Measurements from ENCODE around the gene EXT2. TPM values are rescaled to one million over a fixed set of nuclear protein-coding genes. Genes with fewer than 3 reads are reported as not detected.

EXT2 gene
- total and polyA plus RNA-seq, 2 of the 13 experiments (the other 11 are each of a cell fraction or from before 2014, with no cell fraction given), result 61.5 to 68.7 TPM

DNA sequence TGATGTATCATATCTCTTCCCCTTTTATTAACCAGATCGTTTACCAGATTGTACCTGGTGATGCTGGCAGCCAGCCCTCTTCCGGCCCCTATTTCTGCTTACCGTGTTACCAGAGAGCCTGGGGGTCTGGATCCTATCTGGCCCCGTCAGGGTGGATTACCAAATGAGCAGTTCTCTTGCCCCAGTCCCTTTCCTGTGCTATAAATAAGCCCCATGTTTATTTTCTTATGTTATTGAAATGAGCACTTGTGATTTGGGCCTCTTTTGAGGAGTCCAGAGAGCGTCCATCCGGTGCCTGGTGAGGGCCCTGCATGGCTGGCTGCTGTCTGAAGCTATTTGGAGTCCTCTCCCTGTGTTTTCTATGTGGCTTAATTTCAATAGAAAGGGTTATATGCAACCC, 154.9 kb downstream of the EXT2 start:
- Histone ChIP-seq H3K36me3 (replicated peaks in 1 of 2; ENCODE audit: control insufficient read depth in 1 of 2, insufficient read depth in 2 of 2, low read length in 2 of 2) (no peaks in the 10 kb centered on the region), H4K20me1 (ENCODE audit: insufficient read depth, low read length) (no peaks in the 10 kb centered on the region), H3K4me2 (ENCODE audit: low read depth, low read length) (no peak overlapping the region), H3K27ac (ENCODE audit: extremely low read length, insufficient read depth, low read length) (no peak overlapping the region), H3K9ac (ENCODE audit: insufficient read depth, low read depth, low read length) (no peak overlapping the region), H3K79me2 (ENCODE audit: insufficient read depth, low read length) (no peaks in the 10 kb centered on the region), H3K4me3 (replicated peaks in 1 of 3; ENCODE audit: insufficient read depth in 1 of 3, low read depth in 2 of 3, low read length in 3 of 3) (no peak overlapping the region), H3K27me3 (ENCODE audit: control insufficient read depth in 1 of 2, insufficient read depth in 2 of 2, low read length in 2 of 2) (no peaks in the 10 kb centered on the region), H3K9me3 (ENCODE audit: low read length) (no peaks in the 10 kb centered on the region), H2AFZ (ENCODE audit: low read length) (no peak overlapping the region), H3K4me1 (ENCODE audit: insufficient read depth, low read length) (peaks cover 2% of the 10 kb centered on the region; the same call in 1 of the 2 replicates)
- ATAC-seq (no peak), DNase-seq (ENCODE audit: low spot score) (no peak), FAIRE-seq (no peak)
- in situ Hi-C loops (cut with HindIII; ENCODE audit: extremely low pct_ligation_motif_present, low pct_unique_long_range_greater_than_20kb), result no loop called here
- ChIA-PET POLR2A (no interaction called here), CTCF (ENCODE audit: low intra/inter-chr PET ratio, low total read pairs) (no interaction called here)
- intact Hi-C loops (cut with micrococcal nuclease; ENCODE audit: unreplicated experiment), result no loop called here
- WGBS (ENCODE audit: low lambda C conversion rate), result 93% methylated on average over 6 of the region's 6 CpGs
- BruUV-seq (replicated peaks), result no TSS peak
- TF ChIP-seq HMG20A (CRISPR knock-in tag; IDR thresholded peaks at IDR 0.05; ENCODE audit: borderline replicate concordance), result no peak
- no peak for TF ChIP-seq DPF2 (CRISPR knock-in tag; IDR thresholded peaks at IDR 0.05; ENCODE audit: borderline replicate concordance, low read depth)
- TF ChIP-seq PLRG1 (conservative IDR thresholded peaks at IDR 0.05), result no peak
- TF ChIP-seq, protein P1, sequence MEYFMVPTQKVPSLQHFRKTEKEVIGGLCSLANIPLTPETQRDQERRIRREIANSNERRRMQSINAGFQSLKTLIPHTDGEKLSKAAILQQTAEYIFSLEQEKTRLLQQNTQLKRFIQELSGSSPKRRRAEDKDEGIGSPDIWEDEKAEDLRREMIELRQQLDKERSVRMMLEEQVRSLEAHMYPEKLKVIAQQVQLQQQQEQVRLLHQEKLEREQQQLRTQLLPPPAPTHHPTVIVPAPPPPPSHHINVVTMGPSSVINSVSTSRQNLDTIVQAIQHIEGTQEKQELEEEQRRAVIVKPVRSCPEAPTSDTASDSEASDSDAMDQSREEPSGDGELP (IDR thresholded peaks at IDR 0.05; ENCODE audit: borderline replicate concordance, low read depth), result no peak
- TF ChIP-seq, protein P2, sequence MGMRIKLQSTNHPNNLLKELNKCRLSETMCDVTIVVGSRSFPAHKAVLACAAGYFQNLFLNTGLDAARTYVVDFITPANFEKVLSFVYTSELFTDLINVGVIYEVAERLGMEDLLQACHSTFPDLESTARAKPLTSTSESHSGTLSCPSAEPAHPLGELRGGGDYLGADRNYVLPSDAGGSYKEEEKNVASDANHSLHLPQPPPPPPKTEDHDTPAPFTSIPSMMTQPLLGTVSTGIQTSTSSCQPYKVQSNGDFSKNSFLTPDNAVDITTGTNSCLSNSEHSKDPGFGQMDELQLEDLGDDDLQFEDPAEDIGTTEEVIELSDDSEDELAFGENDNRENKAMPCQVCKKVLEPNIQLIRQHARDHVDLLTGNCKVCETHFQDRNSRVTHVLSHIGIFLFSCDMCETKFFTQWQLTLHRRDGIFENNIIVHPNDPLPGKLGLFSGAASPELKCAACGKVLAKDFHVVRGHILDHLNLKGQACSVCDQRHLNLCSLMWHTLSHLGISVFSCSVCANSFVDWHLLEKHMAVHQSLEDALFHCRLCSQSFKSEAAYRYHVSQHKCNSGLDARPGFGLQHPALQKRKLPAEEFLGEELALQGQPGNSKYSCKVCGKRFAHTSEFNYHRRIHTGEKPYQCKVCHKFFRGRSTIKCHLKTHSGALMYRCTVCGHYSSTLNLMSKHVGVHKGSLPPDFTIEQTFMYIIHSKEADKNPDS (CRISPR knock-in tag; IDR thresholded peaks at IDR 0.05), result no peak
- TF ChIP-seq CCDC6 (CRISPR knock-in tag; IDR thresholded peaks at IDR 0.05), result no peak
- no peak for TF ChIP-seq SP140L (CRISPR knock-in tag; IDR thresholded peaks at IDR 0.05; ENCODE audit: borderline replicate concordance)
- no peak for TF ChIP-seq ZBTB38 (CRISPR knock-in tag; IDR thresholded peaks at IDR 0.05)
- TF ChIP-seq ZNF547 (CRISPR knock-in tag; IDR thresholded peaks at IDR 0.05), result no peak
- TF ChIP-seq, protein P3, sequence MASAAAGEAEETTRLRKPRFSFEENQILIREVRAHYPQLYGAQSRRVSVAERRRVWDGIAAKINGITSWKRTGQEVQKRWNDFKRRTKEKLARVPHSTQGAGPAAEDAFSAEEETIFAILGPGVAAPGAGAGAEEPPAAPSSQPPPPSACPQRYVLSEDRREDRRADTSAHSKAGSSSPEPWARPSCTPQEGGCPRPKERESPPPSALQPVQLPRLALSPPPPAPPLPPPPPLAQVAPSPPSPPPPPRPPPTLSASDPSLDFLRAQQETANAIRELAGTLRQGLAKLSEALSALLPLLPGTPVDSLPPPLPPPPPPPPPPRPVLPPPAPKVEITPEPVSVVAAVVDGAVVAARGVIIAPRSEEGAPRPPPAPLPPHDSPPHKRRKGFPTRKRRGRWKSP (CRISPR knock-in tag; IDR thresholded peaks at IDR 0.05), result no peak
- no peak for TF ChIP-seq ETV5 (CRISPR knock-in tag; IDR thresholded peaks at IDR 0.05; ENCODE audit: borderline replicate concordance)
- TF ChIP-seq, protein P4, sequence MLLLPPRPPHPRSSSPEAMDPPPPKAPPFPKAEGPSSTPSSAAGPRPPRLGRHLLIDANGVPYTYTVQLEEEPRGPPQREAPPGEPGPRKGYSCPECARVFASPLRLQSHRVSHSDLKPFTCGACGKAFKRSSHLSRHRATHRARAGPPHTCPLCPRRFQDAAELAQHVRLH (CRISPR knock-in tag; IDR thresholded peaks at IDR 0.05; ENCODE audit: borderline replicate concordance, low read depth), result no peak
- TF ChIP-seq, protein P5, sequence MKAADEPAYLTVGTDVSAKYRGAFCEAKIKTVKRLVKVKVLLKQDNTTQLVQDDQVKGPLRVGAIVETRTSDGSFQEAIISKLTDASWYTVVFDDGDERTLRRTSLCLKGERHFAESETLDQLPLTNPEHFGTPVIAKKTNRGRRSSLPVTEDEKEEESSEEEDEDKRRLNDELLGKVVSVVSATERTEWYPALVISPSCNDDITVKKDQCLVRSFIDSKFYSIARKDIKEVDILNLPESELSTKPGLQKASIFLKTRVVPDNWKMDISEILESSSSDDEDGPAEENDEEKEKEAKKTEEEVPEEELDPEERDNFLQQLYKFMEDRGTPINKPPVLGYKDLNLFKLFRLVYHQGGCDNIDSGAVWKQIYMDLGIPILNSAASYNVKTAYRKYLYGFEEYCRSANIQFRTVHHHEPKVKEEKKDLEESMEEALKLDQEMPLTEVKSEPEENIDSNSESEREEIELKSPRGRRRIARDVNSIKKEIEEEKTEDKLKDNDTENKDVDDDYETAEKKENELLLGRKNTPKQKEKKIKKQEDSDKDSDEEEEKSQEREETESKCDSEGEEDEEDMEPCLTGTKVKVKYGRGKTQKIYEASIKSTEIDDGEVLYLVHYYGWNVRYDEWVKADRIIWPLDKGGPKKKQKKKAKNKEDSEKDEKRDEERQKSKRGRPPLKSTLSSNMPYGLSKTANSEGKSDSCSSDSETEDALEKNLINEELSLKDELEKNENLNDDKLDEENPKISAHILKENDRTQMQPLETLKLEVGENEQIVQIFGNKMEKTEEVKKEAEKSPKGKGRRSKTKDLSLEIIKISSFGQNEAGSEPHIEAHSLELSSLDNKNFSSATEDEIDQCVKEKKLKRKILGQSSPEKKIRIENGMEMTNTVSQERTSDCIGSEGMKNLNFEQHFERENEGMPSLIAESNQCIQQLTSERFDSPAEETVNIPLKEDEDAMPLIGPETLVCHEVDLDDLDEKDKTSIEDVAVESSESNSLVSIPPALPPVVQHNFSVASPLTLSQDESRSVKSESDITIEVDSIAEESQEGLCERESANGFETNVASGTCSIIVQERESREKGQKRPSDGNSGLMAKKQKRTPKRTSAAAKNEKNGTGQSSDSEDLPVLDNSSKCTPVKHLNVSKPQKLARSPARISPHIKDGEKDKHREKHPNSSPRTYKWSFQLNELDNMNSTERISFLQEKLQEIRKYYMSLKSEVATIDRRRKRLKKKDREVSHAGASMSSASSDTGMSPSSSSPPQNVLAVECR (CRISPR knock-in tag; IDR thresholded peaks at IDR 0.05; ENCODE audit: borderline replicate concordance), result no peak
- no peak for TF ChIP-seq PCBP2 (optimal IDR thresholded peaks at IDR 0.05; ENCODE audit: low read depth, low read length, poor library complexity, severe bottlenecking)
